ENCODE measurements around the gene TRIM2. TPM values are rescaled to one million over a fixed set of nuclear protein-coding genes. Genes with fewer than 3 reads are reported as not detected.

Gene TRIM2
- total and polyA plus RNA-seq, 2 experiments from 2014 or later = 22.0 to 61.5 TPM

DNA sequence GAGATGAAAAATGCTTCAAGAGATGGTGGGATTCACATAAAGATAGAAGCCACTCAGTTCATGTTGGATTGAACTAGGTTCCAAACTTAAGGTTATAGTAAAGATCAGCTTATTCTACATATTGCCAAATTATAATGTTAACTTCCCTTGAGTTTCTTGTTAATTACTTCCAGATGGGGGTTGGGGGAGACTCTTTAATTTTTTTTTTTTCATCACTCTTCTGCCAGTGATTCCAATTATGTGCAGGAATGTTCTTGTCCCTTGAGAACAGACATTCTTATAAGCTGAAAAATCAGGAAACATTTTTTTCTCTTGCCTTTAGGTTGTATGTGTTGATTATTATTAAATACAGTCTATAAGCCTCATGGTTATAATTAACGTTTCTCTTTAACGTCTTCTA, 170.2 kb downstream of the TRIM2 start:
- no peak overlapping the region for H3K27ac ChIP-seq (ENCODE audit: low read depth)
- no peak overlapping the region for H3K4me2 ChIP-seq
- H2AFZ ChIP-seq = no peak overlapping the region
- H3K79me2 ChIP-seq (replicated peaks; ENCODE audit: insufficient read depth) = no peaks in the 10 kb centered on the region
- H3K27ac Mint-ChIP-seq = no peak overlapping the region
- no peak overlapping the region for H3K4me3 ChIP-seq
- H3K4me1 Mint-ChIP-seq = no peaks in the 10 kb centered on the region
- H3K27me3 ChIP-seq (ENCODE audit: insufficient read depth) = no peaks in the 10 kb centered on the region
- TF ChIP-seq, protein P1, sequence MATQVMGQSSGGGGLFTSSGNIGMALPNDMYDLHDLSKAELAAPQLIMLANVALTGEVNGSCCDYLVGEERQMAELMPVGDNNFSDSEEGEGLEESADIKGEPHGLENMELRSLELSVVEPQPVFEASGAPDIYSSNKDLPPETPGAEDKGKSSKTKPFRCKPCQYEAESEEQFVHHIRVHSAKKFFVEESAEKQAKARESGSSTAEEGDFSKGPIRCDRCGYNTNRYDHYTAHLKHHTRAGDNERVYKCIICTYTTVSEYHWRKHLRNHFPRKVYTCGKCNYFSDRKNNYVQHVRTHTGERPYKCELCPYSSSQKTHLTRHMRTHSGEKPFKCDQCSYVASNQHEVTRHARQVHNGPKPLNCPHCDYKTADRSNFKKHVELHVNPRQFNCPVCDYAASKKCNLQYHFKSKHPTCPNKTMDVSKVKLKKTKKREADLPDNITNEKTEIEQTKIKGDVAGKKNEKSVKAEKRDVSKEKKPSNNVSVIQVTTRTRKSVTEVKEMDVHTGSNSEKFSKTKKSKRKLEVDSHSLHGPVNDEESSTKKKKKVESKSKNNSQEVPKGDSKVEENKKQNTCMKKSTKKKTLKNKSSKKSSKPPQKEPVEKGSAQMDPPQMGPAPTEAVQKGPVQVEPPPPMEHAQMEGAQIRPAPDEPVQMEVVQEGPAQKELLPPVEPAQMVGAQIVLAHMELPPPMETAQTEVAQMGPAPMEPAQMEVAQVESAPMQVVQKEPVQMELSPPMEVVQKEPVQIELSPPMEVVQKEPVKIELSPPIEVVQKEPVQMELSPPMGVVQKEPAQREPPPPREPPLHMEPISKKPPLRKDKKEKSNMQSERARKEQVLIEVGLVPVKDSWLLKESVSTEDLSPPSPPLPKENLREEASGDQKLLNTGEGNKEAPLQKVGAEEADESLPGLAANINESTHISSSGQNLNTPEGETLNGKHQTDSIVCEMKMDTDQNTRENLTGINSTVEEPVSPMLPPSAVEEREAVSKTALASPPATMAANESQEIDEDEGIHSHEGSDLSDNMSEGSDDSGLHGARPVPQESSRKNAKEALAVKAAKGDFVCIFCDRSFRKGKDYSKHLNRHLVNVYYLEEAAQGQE (IDR thresholded peaks at IDR 0.05; ENCODE audit: unreplicated experiment) = no peak
- no peak for TF ChIP-seq POLR2AphosphoS5 (IDR thresholded peaks at IDR 0.05; ENCODE audit: low read depth)
- no peak for TF ChIP-seq EZH2 (IDR thresholded peaks at IDR 0.05; ENCODE audit: low read depth, unreplicated experiment)
- TF ChIP-seq, protein P2, sequence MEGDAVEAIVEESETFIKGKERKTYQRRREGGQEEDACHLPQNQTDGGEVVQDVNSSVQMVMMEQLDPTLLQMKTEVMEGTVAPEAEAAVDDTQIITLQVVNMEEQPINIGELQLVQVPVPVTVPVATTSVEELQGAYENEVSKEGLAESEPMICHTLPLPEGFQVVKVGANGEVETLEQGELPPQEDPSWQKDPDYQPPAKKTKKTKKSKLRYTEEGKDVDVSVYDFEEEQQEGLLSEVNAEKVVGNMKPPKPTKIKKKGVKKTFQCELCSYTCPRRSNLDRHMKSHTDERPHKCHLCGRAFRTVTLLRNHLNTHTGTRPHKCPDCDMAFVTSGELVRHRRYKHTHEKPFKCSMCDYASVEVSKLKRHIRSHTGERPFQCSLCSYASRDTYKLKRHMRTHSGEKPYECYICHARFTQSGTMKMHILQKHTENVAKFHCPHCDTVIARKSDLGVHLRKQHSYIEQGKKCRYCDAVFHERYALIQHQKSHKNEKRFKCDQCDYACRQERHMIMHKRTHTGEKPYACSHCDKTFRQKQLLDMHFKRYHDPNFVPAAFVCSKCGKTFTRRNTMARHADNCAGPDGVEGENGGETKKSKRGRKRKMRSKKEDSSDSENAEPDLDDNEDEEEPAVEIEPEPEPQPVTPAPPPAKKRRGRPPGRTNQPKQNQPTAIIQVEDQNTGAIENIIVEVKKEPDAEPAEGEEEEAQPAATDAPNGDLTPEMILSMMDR (conservative IDR thresholded peaks at IDR 0.05; ENCODE audit: low read depth in 2 of 2) = no peak
- no peak for TF ChIP-seq JUNB (IDR thresholded peaks at IDR 0.05; ENCODE audit: unreplicated experiment)
- TF ChIP-seq, protein P3, sequence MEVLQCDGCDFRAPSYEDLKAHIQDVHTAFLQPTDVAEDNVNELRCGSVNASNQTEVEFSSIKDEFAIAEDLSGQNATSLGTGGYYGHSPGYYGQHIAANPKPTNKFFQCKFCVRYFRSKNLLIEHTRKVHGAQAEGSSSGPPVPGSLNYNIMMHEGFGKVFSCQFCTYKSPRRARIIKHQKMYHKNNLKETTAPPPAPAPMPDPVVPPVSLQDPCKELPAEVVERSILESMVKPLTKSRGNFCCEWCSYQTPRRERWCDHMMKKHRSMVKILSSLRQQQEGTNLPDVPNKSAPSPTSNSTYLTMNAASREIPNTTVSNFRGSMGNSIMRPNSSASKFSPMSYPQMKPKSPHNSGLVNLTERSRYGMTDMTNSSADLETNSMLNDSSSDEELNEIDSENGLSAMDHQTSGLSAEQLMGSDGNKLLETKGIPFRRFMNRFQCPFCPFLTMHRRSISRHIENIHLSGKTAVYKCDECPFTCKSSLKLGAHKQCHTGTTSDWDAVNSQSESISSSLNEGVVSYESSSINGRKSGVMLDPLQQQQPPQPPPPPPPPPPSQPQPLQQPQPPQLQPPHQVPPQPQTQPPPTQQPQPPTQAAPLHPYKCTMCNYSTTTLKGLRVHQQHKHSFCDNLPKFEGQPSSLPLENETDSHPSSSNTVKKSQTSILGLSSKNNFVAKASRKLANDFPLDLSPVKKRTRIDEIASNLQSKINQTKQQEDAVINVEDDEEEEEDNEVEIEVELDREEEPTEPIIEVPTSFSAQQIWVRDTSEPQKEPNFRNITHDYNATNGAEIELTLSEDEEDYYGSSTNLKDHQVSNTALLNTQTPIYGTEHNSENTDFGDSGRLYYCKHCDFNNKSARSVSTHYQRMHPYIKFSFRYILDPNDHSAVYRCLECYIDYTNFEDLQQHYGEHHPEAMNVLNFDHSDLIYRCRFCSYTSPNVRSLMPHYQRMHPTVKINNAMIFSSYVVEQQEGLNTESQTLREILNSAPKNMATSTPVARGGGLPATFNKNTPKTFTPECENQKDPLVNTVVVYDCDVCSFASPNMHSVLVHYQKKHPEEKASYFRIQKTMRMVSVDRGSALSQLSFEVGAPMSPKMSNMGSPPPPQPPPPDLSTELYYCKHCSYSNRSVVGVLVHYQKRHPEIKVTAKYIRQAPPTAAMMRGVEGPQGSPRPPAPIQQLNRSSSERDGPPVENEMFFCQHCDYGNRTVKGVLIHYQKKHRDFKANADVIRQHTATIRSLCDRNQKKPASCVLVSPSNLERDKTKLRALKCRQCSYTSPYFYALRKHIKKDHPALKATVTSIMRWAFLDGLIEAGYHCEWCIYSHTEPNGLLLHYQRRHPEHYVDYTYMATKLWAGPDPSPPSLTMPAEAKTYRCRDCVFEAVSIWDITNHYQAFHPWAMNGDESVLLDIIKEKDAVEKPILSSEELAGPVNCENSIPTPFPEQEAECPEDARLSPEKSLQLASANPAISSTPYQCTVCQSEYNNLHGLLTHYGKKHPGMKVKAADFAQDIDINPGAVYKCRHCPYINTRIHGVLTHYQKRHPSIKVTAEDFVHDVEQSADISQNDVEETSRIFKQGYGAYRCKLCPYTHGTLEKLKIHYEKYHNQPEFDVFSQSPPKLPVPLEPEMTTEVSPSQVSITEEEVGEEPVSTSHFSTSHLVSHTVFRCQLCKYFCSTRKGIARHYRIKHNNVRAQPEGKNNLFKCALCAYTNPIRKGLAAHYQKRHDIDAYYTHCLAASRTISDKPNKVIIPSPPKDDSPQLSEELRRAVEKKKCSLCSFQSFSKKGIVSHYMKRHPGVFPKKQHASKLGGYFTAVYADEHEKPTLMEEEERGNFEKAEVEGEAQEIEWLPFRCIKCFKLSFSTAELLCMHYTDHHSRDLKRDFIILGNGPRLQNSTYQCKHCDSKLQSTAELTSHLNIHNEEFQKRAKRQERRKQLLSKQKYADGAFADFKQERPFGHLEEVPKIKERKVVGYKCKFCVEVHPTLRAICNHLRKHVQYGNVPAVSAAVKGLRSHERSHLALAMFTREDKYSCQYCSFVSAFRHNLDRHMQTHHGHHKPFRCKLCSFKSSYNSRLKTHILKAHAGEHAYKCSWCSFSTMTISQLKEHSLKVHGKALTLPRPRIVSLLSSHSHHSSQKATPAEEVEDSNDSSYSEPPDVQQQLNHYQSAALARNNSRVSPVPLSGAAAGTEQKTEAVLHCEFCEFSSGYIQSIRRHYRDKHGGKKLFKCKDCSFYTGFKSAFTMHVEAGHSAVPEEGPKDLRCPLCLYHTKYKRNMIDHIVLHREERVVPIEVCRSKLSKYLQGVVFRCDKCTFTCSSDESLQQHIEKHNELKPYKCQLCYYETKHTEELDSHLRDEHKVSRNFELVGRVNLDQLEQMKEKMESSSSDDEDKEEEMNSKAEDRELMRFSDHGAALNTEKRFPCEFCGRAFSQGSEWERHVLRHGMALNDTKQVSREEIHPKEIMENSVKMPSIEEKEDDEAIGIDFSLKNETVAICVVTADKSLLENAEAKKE (CRISPR knock-in tag; IDR thresholded peaks at IDR 0.05) = no peak
- TF ChIP-seq, protein P4, sequence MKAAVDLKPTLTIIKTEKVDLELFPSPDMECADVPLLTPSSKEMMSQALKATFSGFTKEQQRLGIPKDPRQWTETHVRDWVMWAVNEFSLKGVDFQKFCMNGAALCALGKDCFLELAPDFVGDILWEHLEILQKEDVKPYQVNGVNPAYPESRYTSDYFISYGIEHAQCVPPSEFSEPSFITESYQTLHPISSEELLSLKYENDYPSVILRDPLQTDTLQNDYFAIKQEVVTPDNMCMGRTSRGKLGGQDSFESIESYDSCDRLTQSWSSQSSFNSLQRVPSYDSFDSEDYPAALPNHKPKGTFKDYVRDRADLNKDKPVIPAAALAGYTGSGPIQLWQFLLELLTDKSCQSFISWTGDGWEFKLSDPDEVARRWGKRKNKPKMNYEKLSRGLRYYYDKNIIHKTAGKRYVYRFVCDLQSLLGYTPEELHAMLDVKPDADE (IDR thresholded peaks at IDR 0.05) = no peak
- TF ChIP-seq CREB1 (CRISPR knock-in tag; IDR thresholded peaks at IDR 0.05; ENCODE audit: low read depth) = no peak
- TF ChIP-seq ZNF114 (CRISPR knock-in tag; IDR thresholded peaks at IDR 0.05) = no peak
- TF ChIP-seq ZNF331 (CRISPR knock-in tag; IDR thresholded peaks at IDR 0.05; ENCODE audit: low read depth) = no peak
- no peak for TF ChIP-seq NANOG (IDR thresholded peaks at IDR 0.05; ENCODE audit: borderline replicate concordance)
- no peak for TF ChIP-seq STAT1 (IDR thresholded peaks at IDR 0.05; ENCODE audit: unreplicated experiment)
- TF ChIP-seq EZH2phosphoT487 (IDR thresholded peaks at IDR 0.05; ENCODE audit: unreplicated experiment) = no peak
- no peaks in the 10 kb centered on the region for H3K4me1 ChIP-seq (ENCODE audit: insufficient read depth)
- DNase-seq (ENCODE audit: low spot score) (no peak), ATAC-seq (no peak)
- no peak overlapping the region for H3K4me3 Mint-ChIP-seq
- H3K9me2 ChIP-seq (ENCODE audit: insufficient read depth) = no peaks in the 10 kb centered on the region
- H3K27me3 Mint-ChIP-seq (ENCODE audit: insufficient read depth, low read depth, poor library complexity) = no peaks in the 10 kb centered on the region
- peaks cover 6% of the 10 kb centered on the region; the same call in 1 of the 3 replicates for H3K9me3 Mint-ChIP-seq
- H3F3A ChIP-seq (replicated peaks; ENCODE audit: low read depth) = no peaks in the 10 kb centered on the region
- no peaks in the 10 kb centered on the region; the same call in 1 of the 2 replicates for H4K20me1 ChIP-seq (replicated peaks; ENCODE audit: insufficient read depth)
- H3K36me3 Mint-ChIP-seq (ENCODE audit: low read depth) = peaks cover 40% of the 10 kb centered on the region
- H3K36me3 ChIP-seq (ENCODE audit: insufficient read depth) = peaks cover 2% of the 10 kb centered on the region
